D721Med (cell line): ENCODE results near the gene OLFM1.

Experiments used
- DNase-seq: peaks from one replicate; pipeline ENCODE4 v3.0.0; 2011; ENCODE audit warnings: low spot score; ENCODE audit not compliant: insufficient read length
- FAIRE-seq: peaks from 2 replicates; lab custom pipeline; 2011; peaks lifted over from hg19 to GRCh38; lab: Jason Lieb, UNC
- TF ChIP-seq, protein P1 (sequence below): IDR thresholded peaks from 2 replicates; pipeline ENCODE4 v1.5.1; 2012; ENCODE audit warnings: mild to moderate bottlenecking, control low read depth; ENCODE audit not compliant: insufficient read depth; ENCODE audit errors: missing control alignments

OLFM1 gene

DNA sequence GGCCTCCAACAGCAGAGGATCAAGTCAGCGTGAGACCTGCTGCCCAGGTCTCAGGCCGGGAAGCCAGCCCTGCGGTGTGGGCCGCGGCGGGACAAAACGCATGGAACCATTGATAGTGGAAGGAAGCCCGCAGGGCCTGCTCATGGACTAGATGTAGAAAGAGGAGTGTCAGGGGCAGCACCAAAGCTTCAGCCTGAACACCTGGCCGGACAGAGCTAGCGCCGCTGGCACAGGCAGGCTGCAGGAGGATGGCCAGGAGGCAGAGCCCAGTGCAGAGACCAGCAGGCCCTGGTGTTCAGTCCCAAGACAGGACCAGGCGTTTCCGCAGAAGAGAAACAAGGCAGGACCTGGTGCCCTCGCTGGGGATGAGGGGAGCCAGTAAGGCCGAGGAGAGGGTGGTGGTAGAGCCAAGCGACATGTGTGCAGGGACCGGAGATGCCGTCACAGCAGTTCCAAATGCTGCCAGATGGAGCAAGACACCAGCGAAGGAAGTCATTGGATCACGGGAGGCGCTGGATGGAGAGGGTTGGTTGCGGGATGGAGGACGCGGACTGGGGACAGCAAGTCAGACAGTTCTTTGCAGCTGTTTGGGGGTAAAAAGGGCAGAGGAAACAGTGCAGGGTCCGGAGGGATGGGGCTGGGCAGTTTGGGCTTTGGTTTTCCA, 42.1 kb upstream of the OLFM1 start:
- no peak for FAIRE-seq
- DNase-seq: no peak
- TF ChIP-seq, protein P1, sequence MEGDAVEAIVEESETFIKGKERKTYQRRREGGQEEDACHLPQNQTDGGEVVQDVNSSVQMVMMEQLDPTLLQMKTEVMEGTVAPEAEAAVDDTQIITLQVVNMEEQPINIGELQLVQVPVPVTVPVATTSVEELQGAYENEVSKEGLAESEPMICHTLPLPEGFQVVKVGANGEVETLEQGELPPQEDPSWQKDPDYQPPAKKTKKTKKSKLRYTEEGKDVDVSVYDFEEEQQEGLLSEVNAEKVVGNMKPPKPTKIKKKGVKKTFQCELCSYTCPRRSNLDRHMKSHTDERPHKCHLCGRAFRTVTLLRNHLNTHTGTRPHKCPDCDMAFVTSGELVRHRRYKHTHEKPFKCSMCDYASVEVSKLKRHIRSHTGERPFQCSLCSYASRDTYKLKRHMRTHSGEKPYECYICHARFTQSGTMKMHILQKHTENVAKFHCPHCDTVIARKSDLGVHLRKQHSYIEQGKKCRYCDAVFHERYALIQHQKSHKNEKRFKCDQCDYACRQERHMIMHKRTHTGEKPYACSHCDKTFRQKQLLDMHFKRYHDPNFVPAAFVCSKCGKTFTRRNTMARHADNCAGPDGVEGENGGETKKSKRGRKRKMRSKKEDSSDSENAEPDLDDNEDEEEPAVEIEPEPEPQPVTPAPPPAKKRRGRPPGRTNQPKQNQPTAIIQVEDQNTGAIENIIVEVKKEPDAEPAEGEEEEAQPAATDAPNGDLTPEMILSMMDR: no peak

DNA sequence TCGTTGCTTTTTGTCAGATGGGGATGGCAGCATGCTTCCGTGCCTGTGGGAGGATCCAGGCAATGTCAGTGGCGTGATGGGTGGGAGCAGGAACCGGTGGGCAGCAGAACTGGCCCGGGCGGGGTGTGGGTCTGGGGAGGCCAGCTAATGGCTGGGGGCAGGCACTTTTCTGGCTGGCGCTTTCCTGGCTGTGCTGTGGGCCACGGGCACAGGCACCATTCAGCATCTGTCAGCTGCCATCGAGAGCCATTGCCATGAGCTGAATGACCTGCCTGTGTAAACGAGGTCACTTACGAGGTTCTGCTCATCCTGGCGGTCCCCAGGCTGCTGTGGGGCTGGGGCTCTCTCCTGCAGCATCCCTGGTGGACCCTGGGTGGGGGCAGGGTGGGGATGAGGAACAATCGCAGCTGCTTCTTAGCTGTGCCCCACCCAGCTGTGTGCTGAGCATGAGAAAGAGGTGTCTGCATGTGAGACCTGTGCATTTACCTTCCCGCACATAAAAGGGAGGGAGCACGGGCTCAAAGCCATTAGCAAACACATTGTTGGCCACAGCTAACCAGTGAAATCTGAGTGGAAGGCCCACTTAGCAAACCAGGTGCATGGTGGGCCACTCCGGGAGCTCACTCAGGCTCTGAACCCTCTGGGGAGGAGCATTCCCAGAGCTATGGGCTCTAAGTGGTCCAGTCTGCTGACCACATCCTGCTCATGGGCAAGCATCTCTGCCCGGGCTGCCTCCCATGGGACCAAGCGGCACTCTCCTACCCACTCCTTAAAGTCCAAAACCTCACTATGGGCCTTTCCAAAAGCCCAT, 41.3 kb upstream of the OLFM1 start:
- TF ChIP-seq, protein P1: no peak
- no peak for FAIRE-seq
- no peak for DNase-seq

DNA sequence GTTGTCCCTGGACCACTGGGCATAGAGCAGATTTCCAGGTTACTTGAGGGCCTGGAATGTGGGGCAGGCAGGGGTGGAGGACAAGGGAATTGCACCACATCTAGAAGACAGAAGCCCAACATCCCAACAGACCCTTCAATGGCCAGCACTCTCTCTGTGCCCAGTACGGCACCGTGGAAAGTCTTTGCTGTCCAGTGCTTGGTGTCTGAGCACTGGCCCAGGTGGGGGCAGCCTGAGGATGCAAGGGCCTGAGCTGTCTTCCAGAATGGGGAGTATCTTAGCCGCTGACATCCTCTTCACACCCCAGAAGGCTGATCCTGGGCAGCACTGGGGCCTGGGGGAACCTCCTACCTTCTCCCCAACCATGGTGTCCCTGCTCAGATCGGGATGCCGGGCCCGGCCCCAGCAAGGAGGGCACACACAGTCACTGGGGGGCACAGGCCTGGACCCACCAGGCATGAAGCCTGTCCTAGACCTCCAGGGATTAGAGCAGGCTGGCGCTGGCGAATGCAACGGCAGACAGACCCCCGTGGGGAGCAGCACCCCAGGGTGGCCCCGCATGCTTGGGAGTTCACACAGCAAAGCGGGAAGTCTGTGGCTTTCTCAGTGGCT, 40.6 kb upstream of the OLFM1 start:
- DNase-seq (no peak), FAIRE-seq (no peak)
- TF ChIP-seq, protein P1: no peak

DNA sequence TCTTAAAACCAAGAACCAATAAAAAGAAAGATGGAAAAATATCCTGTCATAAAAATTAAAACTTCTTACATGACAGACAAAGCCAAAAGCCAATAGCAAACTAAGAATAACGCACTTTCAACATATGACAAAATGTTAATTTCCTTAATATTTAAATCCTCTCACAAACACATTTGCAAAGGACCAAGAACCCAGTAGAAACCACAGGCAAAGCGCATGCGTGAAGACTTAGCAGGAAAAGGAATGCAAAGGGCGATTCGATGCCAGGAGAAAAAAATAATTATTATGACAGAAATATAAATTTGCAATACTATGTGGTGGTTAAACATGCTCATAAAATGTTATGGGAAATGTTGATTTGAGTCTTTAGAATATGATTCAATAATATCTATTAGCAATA, 39.9 kb upstream of the OLFM1 start:
- FAIRE-seq (no peak), DNase-seq (no peak)
- TF ChIP-seq, protein P1: no peak

DNA sequence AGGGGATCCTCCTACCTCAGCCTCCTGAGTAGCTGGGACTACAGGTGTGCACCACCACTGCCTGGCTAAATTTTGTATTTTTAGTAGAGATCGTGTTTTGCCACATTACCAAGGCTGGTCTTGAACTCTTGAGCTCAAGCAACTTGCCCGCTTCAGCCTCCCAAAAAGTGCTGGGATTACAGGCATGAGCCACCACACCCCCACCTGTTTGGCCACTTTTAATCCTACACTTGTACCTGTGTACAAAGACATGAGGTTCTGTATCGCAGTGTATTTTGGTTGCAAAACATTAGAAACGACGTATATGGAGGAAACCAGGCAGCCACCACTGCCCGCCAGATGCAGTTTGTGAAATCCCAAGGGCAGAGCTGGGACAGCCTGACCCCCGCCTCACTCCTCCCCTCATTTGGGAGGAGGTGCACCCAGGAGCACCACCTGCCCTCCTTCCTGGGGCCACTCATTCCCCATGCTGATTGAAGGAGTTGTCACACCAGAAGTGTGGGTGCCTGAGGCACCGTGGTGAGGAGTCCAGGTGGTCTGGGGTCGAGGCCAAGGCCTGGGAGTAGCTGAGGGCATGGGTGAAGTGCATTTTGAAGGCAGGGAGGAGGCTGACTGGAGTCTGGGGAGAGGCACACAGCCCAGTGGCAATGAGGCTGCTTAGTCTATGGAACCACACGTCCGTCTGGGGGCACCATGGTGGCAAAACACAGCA, 39.3 kb upstream of the OLFM1 start:
- FAIRE-seq (no peak), DNase-seq (no peak)
- TF ChIP-seq, protein P1: no peak

DNA sequence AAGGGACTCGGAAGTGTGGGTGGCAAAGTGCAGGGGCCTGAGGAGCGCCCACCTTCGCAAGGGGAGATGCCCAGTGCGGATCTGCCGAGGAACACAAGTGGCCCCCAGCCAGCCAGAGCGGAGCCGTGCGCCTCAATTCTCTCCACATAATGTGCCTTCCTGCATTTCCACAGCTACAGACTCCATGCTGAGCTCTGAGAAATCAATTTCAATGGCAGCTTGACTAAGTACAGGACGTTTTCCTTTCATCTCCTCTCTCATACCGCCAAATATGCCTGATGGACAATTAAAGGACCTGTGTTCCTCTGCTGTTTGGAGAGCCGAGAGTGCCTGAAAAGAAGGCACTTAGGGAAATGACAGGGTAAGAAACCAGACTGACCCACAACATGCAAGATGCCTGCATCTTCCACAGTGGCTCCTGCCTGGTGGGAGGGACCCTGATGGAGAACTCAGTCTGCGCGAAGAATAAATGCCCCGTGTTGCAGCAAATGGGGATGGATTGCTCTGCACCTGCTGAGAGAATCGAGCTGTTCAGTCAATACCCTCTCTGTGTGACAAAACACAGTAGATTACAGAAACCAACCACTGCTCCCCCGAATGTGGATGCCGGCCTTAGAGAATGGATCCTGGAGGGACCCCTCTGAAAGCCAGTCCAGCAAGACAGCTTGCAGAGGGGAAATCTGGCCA, 38.6 kb upstream of the OLFM1 start:
- TF ChIP-seq, protein P1: no peak
- no peak for FAIRE-seq
- DNase-seq: no peak
